Measurements from ENCODE around the gene CLSTN3.
A peak's percentile ranks its signal among the peaks of the same experiment; 100 is the strongest.

CLSTN3 gene

DNA sequence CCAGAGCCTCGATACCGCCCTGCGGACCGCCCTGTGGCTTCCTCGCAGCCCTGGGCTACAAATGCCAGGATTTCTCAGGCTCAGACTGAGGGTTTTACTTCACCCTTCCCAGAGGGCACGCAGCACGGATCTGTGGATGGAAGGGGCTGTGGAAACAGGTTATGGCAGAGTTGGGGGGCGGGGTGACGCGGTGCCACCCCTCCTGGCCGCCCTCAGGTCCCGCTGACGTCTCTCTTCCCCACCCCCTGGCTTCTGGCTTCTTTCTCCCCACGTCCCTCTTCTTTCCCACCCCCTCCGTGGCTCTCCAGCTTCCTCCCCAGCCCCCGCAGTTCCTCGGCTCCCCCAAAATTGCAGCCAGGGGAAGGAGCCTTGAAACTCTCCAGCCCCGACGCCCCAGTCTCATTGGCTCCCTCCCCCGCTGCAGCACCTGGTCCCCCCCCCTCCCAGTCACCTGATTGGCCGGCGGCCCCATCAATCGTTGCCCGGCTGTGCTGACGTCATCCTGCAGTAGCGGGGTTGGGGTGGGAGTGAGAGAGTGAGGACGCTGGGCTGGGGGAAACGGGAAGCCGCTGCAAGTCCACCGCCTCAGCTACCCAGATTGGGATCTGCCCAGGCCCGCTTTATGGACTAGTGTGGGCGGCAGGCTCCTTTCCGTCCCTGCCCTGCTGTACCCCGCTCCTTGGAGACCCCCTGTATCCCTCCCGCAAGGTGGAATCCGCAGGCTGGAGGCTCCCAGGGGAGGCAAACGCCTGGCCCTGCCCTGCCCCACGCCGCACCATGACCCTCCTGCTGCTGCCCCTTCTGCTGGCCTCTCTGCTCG is at the start of gene CLSTN3:
TSS of gene CLSTN3 (plus strand) at position 500 of the 820 bp plus-strand sequence. CDS start at position 778, 278 bp downstream.
- DNase-seq (ENCODE audit: insufficient read length, low spot score), result peak; percentile 97
- peak; percentile 94 for FAIRE-seq

DNA sequence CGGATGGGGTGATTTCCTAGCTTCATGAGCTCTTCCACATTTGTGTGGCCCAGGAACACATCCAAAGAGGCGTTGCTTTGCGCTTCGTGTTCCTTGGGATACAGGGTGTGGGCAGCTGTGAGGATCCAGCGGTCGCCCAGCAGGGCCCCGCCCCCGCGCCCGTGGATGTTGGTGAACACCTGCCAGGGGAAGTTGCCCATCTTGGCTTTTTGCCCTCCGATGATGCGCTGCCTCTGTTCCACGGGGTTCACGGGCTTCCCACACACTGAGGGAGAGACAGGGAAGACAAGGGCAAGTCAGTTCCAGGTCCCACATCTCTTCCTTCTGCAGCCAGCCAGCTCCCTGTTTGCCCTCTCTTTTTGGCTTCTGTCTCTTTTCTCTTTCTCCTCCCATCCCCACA is 49.1 kb upstream of the CLSTN3 start:
- FAIRE-seq (no peak), DNase-seq (ENCODE audit: insufficient read length, low spot score) (no peak)

DNA sequence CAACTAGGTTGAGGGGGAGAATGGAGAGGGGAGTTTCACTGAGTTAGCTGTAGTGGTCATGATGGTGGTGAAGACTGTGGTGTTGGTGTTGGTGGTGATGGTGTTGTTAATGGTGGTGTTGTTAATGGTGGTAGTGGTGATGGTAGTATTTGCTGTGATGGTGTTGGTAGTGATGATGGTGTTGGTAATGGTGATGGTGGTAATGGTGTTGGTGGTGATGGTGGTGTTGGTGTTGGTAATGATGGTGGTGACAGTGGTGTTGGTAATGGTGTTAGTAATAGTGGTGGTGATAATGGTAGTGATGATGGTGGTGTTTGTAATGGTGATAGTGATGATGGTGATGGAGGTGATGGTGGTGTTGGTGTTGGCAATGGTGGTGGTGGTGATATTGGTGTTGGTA is 47.0 kb upstream of the CLSTN3 start:
- FAIRE-seq (no peak), DNase-seq (ENCODE audit: insufficient read length, low spot score) (no peak)

DNA sequence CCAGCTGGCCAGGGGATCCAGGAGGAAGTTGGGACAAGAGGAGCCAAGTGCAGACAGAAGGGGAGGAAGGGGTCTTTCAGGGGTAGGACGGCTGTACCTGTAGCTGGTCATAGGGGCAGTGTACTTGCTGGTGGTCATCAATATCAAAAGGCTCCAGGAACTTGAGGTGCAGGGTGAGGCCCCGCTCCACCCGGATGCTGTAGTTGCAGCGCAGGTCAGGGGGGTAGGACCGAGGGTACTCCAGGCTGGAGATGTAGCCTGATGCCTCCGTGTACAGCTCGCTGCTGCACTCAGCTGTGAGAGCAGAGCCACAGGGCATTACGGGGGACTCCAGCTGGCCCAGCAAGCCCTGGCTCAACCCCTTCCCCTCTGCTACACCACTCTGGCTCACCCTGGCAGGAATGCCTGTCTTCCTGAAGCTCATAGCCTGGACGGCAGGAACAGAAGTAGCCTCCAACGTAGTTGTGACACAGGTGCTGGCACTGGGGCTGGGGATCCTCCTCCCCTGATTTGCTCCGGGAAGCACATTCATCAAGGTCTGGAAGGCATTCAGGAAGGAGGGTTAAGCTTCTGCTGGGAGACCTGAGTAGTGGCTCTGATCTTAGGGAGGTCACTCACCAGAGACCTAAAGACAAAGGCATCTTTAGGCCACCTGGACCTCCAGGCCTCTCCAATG is 40.8 kb upstream of the CLSTN3 start:
- no peak for DNase-seq (ENCODE audit: insufficient read length, low spot score)
- no peak for FAIRE-seq

DNA sequence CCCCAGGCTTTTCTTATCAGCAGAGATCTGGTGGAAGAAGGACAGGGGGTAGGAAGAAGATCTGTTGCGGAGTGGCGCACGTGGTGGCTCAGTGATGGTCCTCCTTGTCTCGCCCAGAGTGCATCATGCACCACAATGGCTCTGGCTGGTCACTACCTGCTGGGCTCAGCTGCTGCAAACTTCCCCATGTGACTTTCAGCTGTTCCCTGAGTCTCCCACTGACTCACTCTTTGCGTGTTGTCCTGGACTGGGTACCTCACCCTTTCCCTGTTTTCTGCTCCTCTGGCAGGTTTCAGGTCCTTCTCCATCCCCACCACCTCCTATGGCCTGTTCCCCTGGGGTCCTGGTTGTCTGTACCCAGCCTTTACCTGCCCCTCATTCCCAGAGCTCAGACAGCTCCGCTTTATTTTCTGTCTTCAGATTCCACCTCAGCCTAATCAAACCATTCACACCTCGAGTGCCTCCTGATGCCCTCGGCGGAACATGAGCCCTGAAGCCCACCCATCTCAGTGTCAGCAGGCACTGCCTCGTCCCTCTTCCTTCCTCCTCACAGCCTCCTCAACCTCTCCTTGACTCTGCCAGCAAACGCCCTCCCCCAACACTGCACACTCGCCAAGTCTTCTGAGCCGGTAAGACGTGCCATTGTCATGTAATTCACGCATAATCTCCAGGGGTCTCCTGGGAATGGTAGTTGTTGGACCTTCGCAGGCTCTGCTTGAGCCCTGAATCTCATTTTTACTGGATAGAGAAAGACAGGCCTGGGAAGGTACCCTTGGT is 39.8 kb upstream of the CLSTN3 start:
- no peak for FAIRE-seq
- DNase-seq (ENCODE audit: insufficient read length, low spot score), result no peak

DNA sequence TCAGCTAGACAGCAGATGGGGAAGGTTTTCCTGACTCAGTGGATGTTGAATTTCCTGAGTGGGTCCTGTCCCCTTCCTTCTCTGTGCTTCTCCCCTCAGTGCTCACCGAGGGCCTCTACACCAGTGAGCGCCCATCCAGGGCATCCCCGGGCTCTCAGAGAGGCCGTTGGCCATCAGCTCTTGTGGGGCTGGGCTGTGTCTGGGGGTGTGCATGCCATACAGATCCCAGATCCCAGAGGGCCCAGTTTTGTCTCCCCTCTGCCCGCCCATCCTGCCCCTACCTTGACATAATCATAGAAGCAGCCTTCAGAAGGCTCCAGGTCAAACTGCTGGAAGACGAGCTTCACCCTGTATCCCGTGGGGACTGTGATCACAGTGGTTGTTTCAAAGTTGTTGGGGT is 39.0 kb upstream of the CLSTN3 start:
- FAIRE-seq (no peak), DNase-seq (ENCODE audit: insufficient read length, low spot score) (no peak)

DNA sequence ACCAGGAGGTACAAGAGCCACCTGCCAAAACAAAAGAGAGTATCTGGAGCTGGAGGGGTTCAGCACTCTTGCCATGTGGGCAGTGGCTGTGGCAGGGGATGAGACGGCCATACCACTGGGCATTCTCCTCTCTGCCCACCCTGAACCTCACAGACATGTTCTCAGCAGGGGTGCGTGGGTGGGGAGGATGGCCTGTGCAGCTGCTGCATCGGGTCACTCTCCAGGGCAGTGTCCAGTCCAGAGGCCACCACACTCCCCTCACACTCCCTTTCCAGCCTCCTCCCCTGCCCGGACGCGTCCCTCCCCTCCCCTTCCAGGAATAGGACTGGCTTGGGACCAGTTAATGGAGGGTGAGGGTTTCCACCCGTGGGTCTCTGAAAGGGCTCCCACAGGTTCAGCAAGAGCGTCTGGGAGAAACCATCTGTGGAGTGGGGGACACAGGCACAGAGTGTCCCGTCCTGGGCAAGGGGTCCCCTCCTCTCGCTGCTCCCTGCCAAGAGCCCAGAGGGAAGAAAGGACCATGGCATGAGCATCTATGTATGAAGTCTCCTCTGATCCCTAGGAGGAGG is 38.4 kb upstream of the CLSTN3 start:
- no peak for DNase-seq (ENCODE audit: insufficient read length, low spot score)
- FAIRE-seq, result no peak

DNA sequence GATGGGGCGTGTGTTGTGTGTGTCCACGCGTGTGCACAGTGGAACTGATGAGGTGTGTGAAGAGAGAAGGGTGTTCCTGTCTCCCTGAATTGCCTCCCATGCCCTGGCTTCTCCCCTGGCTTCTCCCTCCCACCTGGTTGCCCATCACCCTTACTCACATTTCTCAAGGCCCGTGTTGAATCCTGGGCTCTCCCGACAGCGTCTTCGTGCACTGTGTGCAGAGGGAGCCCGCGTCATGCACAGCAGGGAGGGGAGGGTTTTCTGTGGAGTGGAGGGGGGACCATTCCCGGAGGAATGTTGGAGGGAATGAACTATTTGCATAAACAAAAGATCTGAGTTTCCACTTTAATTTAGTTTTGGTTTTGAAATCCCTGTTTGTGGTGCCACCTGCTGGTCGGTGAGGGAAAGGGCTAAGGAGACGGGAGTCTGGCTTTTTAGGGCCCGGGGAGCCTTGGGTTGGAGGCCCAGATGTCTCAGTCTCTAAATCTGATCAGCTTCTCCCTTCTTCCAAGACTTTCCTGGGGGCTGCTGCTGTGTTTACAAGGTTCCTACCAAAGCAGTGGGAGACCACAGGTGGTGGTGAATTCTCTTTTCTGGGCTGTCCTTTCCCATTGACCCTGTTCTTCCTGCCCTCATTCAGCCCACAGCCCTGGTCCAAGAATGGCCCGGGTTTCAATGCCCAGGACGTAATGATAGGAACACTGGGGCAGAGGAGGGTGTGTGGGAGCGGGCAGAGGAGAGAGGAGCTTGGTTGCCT is 37.8 kb upstream of the CLSTN3 start, which contains the start of gene C1R:
TSS of gene C1R (minus strand) at position 217 of the 757 bp plus-strand sequence. CDS start at position 160, 57 bp downstream.
- DNase-seq (ENCODE audit: insufficient read length, low spot score) (peak; percentile 64), FAIRE-seq (peak; percentile 86)

DNA sequence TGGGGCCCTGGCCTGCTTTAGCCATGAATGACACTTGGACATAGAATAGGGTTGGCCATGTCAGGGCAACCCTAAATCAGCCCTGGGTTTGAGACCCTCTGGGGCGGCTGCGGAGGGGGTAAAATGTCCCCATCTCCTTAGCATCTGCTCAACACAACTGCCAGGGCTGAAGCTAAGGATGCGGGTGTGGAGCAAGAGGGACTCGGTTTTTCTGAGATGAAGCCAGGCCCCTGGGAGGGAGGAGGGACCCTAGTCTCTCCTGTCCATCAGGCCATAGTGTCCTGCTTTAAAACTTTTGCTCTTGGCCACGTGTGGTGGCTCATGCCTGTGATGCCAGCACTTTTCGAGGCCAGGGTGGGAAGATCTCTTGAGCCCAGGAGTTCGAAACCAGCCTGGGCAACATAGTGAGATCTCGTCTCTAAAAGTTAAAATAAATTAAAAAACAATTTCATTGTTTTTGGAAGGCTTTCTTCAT is 37.1 kb upstream of the CLSTN3 start:
- FAIRE-seq, result no peak
- no peak for DNase-seq (ENCODE audit: insufficient read length, low spot score)

DNA sequence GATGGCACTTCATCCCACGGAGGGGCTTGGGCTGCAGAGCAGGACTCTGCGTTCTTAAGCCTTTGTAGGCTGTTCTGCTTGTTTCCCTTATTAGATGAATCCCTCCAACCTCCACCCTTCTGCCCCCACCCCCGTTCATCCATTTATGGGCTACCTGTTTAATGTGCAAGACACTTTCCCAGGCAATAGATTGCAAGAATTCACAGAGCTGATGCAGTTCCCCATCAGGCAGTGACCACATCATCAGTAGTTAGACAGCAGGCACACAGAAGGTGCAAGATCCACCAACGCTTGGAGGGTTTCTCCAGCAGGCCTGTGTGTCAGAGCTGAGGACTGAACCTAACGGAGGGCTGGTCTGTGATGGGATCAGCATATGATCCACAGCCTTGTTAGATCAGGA is 36.7 kb upstream of the CLSTN3 start:
- DNase-seq (ENCODE audit: insufficient read length, low spot score) (no peak), FAIRE-seq (no peak)

DNA sequence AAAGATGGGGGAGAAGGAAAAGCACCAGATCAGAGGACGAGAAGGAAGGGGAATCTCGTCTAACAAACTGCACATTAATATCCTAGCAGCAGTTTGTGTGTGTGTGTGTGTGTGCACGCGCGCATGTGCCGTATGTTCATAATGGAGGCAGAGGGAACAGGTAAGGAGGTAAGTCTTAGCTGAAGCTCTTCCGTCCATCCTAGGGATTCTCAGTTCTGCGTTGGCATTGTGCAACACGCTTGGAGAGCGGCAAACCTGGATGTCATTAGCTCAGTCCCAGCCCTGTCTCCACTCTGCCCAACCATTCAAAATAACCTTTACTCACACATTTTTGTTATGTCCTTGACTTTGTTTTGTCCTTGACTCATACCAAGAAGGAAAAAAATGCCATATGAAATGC is 36.3 kb upstream of the CLSTN3 start:
- DNase-seq (ENCODE audit: insufficient read length, low spot score) (no peak), FAIRE-seq (no peak)

DNA sequence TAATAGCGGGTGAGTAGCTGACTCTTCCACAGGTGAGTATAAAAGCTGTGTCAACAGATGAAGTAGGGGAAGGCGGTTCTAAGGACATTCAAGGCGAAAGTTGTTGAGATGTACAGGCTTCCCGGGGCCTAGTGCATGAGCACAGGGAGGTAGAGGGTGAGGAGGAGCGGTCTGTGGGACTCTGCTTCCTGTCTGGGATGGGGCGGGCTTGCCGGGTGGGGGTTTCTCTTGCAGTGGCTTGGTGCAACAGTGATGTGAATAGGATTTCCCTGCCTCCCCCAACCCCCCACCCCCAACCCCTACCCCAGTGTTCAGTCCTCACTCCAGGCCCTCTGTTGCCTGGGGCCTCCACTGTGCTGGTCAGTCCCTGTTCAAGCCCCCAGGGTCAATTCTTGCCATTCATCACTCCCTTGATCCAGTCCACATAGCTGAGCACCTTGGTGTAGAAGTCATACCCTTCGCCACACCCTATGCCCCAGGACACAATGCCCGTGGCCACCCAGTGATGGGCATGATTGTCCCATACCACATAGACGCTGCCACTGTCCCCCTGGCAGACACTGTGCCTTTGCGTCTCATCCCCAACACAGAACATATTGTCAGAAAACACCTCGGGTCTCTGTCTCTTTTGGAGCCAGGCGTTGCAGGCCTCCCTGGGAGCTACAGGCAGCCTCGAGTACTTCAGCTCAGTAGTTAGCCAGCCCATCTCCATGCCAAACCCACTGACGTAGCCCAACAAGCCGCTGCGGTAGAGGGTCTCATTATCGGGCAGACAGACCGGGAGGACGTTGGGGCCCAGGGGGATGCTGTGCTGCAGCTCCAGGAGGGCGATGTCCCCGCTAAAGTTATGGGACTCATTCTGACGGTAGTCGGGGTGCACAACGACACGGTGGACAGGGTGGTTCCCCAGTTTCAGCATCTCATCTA is 33.9 kb upstream of the CLSTN3 start:
- DNase-seq (ENCODE audit: insufficient read length, low spot score) (no peak), FAIRE-seq (no peak)

DNA sequence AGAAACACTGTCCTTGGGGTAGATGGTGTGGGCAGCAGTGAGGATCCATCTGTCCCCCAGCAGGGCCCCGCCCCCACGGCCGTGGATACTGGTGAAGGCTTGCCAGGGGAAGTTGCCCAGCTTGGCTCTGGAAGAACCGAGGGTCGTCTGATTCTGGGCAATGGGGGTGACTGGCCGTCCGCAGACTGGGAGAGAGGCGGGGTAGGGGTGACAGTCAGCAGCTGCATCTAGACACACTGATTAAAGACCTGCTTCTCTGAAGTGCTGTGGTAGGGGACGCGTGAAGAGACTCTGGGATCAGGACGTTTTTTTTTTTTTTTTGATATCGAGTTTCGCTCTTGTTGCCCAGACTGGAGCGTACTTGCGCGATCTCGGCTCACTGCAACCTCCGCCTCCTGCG is 33.2 kb upstream of the CLSTN3 start:
- DNase-seq (ENCODE audit: insufficient read length, low spot score), result no peak
- no peak for FAIRE-seq

DNA sequence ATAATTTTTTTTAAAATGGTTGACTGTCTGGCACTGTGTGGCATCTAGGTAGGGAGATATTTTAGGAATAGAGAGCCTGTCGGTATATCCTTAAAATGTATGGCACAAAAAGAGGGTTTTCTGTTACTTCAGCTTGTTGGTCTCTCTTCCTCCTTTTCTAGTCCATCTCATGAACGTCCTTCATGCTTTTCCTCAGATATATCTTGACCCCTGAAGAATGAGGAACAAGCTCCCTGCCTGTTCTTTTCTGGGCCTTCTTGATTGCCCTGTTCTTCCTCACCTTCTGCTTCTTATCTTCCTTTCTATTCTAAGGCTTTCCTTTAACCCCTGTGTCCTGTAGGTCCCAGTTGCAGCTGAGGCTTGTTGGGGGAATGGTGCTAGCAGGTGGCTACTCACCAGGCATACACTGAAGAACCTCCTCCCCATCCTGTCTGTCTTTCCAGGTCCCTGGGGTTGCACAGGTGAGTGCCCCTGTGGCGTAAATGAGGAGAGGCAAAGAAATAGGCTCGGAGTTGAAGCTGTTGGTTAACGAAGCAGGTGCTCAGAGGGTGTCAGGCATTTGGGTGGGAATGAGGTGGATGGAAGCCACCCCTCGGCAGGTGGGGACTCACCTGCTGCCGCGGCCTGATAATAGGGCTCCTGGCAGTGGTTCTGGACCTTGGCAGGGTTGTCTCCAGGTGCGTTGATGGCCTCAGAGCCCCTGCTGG is 30.7 kb upstream of the CLSTN3 start:
- DNase-seq (ENCODE audit: insufficient read length, low spot score), result no peak
- no peak for FAIRE-seq

DNA sequence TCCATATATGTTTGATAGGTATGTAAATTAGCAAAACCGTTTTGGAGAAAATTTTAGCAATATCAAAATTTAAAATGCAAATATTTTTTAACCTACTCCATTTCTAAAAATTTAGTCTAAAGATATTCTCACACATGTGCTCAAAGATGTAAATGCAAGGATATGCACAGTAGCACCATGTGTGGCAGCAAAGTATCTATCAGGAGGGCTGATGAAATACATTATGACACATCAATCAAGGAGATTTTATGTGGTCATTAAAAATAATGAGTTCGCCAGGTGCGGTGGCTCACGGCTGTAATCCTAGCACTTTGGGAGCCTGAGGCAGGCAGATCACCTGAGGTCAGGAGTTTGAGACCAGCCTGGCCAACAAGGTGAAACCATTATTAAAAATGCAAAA is 29.9 kb upstream of the CLSTN3 start:
- FAIRE-seq (no peak), DNase-seq (ENCODE audit: insufficient read length, low spot score) (no peak)

DNA sequence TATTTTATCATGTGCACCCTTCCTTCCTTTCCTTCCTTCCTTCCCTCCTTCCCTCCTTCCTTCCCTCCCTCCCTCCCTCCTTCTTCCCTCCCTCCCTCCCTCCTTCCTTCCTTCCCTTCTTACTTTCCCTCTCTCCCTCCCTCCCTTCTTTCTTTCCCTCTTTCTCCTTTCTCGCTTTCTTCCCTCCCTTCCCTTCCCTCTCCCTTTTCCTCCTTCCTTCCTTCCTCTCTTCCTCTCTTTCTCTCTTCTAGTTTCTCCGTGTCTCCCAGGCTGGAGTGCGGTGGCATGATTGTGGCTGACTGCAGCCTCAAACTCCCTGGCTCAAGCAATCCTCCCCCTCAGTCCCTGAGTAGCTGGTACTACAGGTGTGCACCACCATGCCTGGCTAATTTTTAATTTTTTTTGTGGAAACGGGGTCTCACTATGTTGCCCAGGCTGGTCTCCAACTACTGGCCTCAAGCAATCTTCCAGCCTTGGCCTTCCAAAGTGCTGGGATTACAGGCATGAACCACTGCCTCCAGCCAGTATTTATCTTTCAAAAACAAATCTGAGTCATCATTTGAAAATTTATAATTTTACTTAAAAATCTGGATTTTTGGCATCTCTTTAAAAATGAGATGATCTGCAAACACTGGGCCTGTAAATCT is 29.0 kb upstream of the CLSTN3 start:
- DNase-seq (ENCODE audit: insufficient read length, low spot score) (no peak), FAIRE-seq (no peak)

DNA sequence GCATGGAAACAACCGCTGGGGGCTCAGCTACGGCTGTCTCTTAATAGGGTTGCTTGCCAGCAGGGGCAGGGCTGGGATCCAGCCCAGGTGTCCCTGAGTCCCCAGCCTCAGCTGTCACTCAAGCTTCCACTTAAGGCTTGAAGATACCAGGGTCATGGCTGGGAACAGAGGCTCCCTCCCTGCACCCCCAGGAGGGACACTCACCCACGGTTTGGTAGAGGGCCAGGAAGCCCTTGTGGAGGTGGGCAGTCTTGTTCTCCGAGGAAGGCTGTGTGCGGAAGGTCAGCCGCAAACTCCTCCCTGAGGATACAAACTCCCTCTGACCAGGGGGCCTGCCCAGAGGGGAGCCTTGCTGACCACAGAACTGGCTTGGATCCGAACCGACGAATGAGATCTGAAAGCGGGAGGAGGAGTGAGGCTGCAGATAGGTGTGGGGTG is 28.5 kb upstream of the CLSTN3 start:
- FAIRE-seq (no peak), DNase-seq (ENCODE audit: insufficient read length, low spot score) (no peak)

DNA sequence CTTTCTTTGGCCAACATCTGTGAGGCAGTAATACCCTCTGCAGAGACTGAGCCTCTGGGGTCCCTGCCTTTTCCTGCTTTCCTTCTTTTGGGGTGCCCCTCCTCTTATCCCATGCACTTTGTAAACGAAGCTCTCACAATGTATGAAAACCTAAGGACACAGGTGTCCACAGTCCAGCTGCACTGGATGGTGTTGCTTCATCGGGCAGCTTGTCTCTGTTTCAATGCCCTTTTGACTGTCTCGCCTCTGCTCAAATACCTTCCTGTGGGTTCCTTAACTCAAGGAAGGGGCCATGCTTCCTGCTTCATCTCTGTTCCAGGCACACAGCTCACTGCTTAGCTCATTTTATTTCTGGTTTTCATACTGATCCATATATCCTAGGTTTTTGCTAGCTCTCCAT is 27.6 kb upstream of the CLSTN3 start:
- DNase-seq (ENCODE audit: insufficient read length, low spot score), result no peak
- FAIRE-seq, result no peak

Measured in GM19239 (cell line).